Smooth muscle cell (in vitro differentiated cells): ENCODE results near the gene PYGM. TPM values are rescaled to one million over a fixed set of nuclear protein-coding genes. Genes with fewer than 3 reads are reported as not detected.

Experiments
- DNase-seq: peaks from one replicate; lab custom pipeline; 2025; ENCODE audit not compliant: unreplicated experiment; lab: John Stamatoyannopoulos, UW
- H2AFZ ChIP-seq: fragments of 200-600 bp; sonication (generic); 2 replicates; pipeline ENCODE4 v1.6.0; 2016; ENCODE audit warnings: antibody characterized with exemption, low read depth, mild to moderate bottlenecking
- H3F3A ChIP-seq: fragments of 200-600 bp; sonication (generic); 2 replicates; pipeline ENCODE4 v1.6.0; 2017; ENCODE audit warnings: antibody characterized with exemption, low read depth
- H3K27ac ChIP-seq: fragments of 200-600 bp; sonication (generic); 2 replicates; pipeline ENCODE4 v1.5.1; 2016; ENCODE audit warnings: low read depth, mild to moderate bottlenecking
- H3K27me3 ChIP-seq: fragments of 200-600 bp; sonication (generic); 2 replicates; pipeline ENCODE4 v1.6.1; 2016; ENCODE audit warnings: low read depth, mild to moderate bottlenecking
- H3K36me3 ChIP-seq: fragments of 200-600 bp; sonication (generic); 2 replicates; pipeline ENCODE4 v1.5.1; 2016; ENCODE audit warnings: low read depth
- H3K4me1 ChIP-seq: fragments of 200-600 bp; sonication (generic); 2 replicates; pipeline ENCODE4 v1.5.1; 2016; ENCODE audit warnings: low read depth
- H3K4me2 ChIP-seq: fragments of 200-600 bp; sonication (generic); 2 replicates; pipeline ENCODE4 v1.6.0; 2016; ENCODE audit warnings: mild to moderate bottlenecking
- H3K4me3 ChIP-seq: fragments of 200-600 bp; sonication (generic); 2 replicates; pipeline ENCODE4 v1.5.1; 2016; ENCODE audit warnings: mild to moderate bottlenecking
- H3K79me2 ChIP-seq: fragments of 200-600 bp; sonication (generic); 2 replicates; pipeline ENCODE4 v1.6.0; 2016; ENCODE audit warnings: low read depth, mild to moderate bottlenecking
- H3K9ac ChIP-seq: fragments of 200-600 bp; sonication (generic); 2 replicates; pipeline ENCODE4 v1.6.0; 2016; ENCODE audit warnings: low read depth
- H3K9me3 ChIP-seq: fragments of 200-600 bp; sonication (generic); replicated peaks from 2 replicates; pipeline ENCODE4 v1.5.1; 2016; ENCODE audit warnings: low read depth
- H4K20me1 ChIP-seq: fragments of 200-600 bp; sonication (generic); 2 replicates; pipeline ENCODE4 v1.6.0; 2016; ENCODE audit warnings: low read depth
- WGBS: methylation state at CpG from one replicate; pipeline ENCODE4 v1.1.7; 2016; ENCODE audit warnings: low lambda C conversion rate; 5-methylcytosine and 5-hydroxymethylcytosine counted together
- polyA plus RNA-seq: library from polyadenylated mRNA; unstranded; fragments of >200 nt; fragmentation: Nextera tagmentation; extraction: Ambion mirVana; gene quantifications from 2 replicates; pipeline ENCODE4 v1.2.1, GENCODE V29; 2016
- total RNA-seq: library from RNA; depleted of rRNA; stranded (reverse); fragments of >200 nt; gene quantifications from 2 replicates; pipeline ENCODE4 v1.2.3, GENCODE V29; 2014
- TF ChIP-seq, protein P1 (sequence below): fragments of 200-600 bp; sonication (generic); IDR thresholded peaks from 2 replicates; pipeline ENCODE4 v1.5.1; 2017; ENCODE audit warnings: borderline replicate concordance, mild to moderate bottlenecking, antibody characterized with exemption; ENCODE audit not compliant: insufficient read depth, poor library complexity, severe bottlenecking

Gene PYGM
- total and polyA plus RNA-seq, 2 experiments from 2014 or later: 1.1 to 2.2 TPM

DNA sequence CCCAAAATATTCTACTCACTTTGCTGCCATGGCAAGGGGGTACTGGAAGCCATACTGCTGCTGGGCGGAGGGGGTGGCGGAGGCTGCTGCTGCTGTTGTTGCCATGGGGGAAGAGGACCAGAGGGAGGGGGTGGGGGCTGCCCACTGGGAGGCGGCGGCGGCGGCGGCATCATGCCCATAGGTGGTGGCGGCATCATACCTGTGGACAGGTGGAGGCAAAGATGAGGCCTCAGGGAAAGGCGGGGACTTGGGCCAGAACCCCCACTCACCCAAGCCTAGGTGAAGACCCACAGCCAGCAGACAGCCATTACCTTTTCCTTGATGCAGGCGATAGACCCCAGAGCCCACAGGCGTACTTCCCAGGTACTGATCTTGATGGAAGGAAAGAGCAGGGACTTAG lies 7.1 kb upstream of the PYGM start:
- peaks cover 80% of the 10 kb centered on the region for H3F3A ChIP-seq
- peaks cover 26% of the 10 kb centered on the region for H3K36me3 ChIP-seq
- H3K4me1 ChIP-seq: peaks cover 16% of the 10 kb centered on the region
- TF ChIP-seq, protein P1, sequence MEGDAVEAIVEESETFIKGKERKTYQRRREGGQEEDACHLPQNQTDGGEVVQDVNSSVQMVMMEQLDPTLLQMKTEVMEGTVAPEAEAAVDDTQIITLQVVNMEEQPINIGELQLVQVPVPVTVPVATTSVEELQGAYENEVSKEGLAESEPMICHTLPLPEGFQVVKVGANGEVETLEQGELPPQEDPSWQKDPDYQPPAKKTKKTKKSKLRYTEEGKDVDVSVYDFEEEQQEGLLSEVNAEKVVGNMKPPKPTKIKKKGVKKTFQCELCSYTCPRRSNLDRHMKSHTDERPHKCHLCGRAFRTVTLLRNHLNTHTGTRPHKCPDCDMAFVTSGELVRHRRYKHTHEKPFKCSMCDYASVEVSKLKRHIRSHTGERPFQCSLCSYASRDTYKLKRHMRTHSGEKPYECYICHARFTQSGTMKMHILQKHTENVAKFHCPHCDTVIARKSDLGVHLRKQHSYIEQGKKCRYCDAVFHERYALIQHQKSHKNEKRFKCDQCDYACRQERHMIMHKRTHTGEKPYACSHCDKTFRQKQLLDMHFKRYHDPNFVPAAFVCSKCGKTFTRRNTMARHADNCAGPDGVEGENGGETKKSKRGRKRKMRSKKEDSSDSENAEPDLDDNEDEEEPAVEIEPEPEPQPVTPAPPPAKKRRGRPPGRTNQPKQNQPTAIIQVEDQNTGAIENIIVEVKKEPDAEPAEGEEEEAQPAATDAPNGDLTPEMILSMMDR: no peak
- H3K79me2 ChIP-seq: peaks cover 26% of the 10 kb centered on the region
- no peak overlapping the region for H3K4me3 ChIP-seq
- H4K20me1 ChIP-seq: peaks cover 100% of the 10 kb centered on the region
- WGBS: 100% methylated on average over 9 of the region's 11 CpGs
- no peak overlapping the region for H3K27ac ChIP-seq
- no peak for DNase-seq
- no peak overlapping the region for H3K9ac ChIP-seq
- H3K27me3 ChIP-seq: no peaks in the 10 kb centered on the region
- no peak overlapping the region for H2AFZ ChIP-seq
- H3K4me2 ChIP-seq: no peak overlapping the region
- H3K9me3 ChIP-seq: no peaks in the 10 kb centered on the region

DNA sequence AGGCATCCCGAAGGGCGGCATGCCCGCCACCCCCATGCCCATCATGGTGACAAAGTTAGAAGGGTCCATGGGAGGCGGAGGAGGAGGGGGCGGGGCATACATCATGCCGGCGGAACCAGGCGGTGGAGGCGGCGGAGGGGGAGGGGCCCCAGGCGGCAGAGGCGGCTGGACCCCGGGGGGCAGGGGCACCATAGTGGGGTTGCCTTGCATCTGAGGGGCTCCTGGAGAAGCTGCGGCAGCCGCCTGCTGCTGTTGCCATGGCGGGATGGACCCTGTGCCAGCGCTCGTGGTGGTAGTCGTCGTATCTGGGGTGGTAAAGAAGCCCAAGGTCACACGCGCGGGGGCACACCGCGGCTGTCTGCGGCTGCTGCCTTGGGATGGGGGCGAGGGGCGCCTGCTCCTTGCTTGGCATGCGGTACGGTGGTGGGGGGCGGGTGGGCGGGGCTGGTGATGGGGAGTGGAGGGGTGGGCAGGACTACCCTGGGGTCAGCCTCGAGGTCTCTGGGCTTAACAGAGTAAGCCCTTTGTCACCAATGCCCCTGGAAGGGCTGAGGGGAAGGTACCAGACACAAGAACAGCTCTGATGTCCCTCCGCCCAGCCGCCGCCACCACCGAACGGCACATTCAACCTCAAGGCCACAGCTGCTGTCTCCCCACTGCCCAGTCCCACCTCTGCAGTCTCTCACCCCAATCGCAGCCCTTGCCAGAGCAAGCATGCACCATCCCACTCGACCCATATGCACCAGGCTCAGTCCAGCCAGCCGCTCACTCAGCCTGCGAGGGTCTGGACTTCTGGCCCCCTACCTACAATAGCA lies 6.3 kb upstream of the PYGM start:
- TF ChIP-seq, protein P1: no peak
- H3K36me3 ChIP-seq: peaks cover 18% of the 10 kb centered on the region

DNA sequence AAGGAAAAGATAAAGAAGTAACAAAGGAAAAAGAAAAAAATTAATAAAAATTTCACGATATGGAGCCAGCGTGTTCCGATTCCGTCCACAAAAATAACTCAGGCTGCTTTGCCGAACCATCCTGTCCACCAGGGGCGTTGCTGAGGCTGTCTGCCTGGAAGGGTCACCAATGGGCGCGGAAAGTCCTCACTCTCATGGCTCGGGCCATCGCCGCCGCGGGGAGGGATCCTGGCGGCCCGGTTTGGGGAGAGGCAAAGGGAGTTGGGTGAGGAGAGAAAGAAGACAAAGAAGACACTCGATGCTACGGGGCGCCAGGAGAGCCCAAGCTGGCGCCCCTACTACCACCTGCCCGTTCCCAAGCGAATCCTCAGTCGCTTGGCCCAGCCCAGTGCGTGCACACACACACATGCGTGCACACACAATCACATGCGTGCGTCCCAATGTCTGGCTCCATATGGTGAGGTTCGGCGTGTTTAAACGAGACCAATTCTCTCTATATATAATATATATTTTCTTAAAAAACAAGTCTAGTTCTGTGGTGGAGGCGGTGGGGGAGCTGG lies 5.6 kb upstream of the PYGM start:
- Histone ChIP-seq H3K4me2 (no peak overlapping the region), H3K27me3 (no peaks in the 10 kb centered on the region), H3K36me3 (peaks cover 17% of the 10 kb centered on the region), H4K20me1 (peaks cover 93% of the 10 kb centered on the region), H2AFZ (no peak overlapping the region), H3K9ac (no peak overlapping the region), H3K4me3 (no peak overlapping the region), H3K79me2 (peaks cover 14% of the 10 kb centered on the region), H3F3A (peaks cover 65% of the 10 kb centered on the region), H3K4me1 (peaks cover 20% of the 10 kb centered on the region), H3K27ac (no peak overlapping the region), H3K9me3 (no peaks in the 10 kb centered on the region)
- no peak for DNase-seq
- WGBS: 97% methylated on average over 27 of the region's 30 CpGs
- TF ChIP-seq, protein P1: peak; percentile 11

More for the DNA sequence above, 6.3 kb upstream of the PYGM start:
- DNase-seq: no peak
- Histone ChIP-seq H3K4me1 (peaks cover 16% of the 10 kb centered on the region), H2AFZ (no peak overlapping the region), H3K4me3 (no peak overlapping the region), H3K4me2 (no peak overlapping the region), H3K9ac (no peak overlapping the region), H3K79me2 (peaks cover 20% of the 10 kb centered on the region), H3F3A (peaks cover 72% of the 10 kb centered on the region), H3K27ac (no peak overlapping the region), H3K27me3 (no peaks in the 10 kb centered on the region), H4K20me1 (peaks cover 96% of the 10 kb centered on the region), H3K9me3 (no peaks in the 10 kb centered on the region)
- WGBS: 94% methylated on average over 30 of the region's 42 CpGs

DNA sequence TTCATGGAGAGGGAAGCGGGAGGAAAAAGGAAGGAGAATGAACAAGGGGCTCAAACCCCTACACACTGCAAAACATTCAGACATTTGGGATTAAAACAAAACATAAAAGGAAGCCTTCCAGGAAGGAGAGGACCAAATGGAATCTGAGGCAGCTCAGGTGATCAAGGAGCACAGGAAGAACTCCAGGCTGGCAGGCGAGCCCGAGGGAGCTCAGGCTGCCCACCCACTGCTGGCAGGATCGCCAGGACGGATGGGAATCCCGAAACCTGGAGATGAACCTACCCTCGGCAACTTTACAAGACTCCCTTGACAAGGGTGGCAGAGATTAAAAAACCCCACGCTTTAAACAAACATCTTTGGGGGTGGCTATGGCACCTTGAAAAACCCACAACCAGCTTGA lies 5.0 kb upstream of the PYGM start:
- Histone ChIP-seq H3F3A (peaks cover 59% of the 10 kb centered on the region), H3K36me3 (peaks cover 15% of the 10 kb centered on the region), H3K4me1 (peaks cover 25% of the 10 kb centered on the region), H3K9ac (no peak overlapping the region), H3K27me3 (no peaks in the 10 kb centered on the region), H3K4me2 (no peak overlapping the region), H3K4me3 (no peak overlapping the region), H3K79me2 (peaks cover 12% of the 10 kb centered on the region), H2AFZ (no peak overlapping the region), H3K9me3 (no peaks in the 10 kb centered on the region), H3K27ac (no peak overlapping the region), H4K20me1 (peaks cover 91% of the 10 kb centered on the region)
- WGBS: 96% methylated on average over 8 of the region's 8 CpGs
- DNase-seq: no peak
- TF ChIP-seq, protein P1: no peak
